ENCODE measurements around the gene UBE2E2. TPM values are rescaled to one million over a fixed set of nuclear protein-coding genes. Genes with fewer than 3 reads are reported as not detected.

UBE2E2 gene
- total RNA-seq, 1 donor from 2014 or later = 32.5 TPM

DNA sequence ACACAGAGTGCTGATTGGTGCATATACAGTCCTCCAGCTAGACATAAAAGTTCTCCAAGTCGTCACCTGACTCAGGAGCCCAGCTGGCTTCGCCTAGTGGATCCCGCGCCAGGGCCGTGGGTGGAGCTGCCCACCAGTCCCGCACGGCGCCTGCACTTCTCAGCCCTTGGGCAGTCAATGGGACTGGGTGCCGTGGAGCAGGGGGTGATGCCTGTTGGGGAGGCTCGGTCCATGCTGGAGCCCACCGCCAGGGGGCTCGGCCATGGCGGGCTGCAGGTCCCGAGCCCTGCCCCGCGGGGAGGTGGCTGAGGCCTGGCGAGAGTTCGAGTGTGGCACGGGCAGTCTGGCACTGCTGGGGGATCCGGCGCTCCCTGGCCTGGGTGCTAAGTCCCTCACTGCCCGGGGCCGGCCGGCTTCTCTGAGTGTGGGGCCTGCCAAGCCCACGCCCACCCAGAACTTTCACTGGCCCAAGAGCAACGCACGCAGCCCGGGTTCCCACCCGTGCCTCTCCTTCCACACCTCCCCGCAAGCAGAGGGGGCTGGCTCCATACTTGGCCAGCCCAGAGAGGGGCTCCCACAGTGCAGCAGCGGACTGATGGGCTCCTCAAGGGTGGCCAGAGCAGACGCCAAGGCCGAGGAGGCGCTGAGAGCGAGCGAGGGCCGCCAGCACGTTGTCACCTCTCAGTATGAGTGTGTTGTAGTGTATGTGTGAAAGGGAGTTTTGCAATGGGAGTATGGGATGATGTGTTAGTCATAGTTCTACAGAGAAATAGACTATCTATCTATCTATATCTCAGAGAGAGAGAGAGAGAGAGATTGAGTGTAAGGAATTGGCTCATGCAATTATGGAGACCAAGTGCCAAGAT is 69.0 kb downstream of the UBE2E2 start:
- peaks cover 3% of the 10 kb centered on the region for H3K4me1 Mint-ChIP-seq (ENCODE audit: low read depth)
- no peaks in the 10 kb centered on the region for H3K27me3 Mint-ChIP-seq
- no peak overlapping the region for H3K27ac Mint-ChIP-seq
- TF ChIP-seq, protein P1, sequence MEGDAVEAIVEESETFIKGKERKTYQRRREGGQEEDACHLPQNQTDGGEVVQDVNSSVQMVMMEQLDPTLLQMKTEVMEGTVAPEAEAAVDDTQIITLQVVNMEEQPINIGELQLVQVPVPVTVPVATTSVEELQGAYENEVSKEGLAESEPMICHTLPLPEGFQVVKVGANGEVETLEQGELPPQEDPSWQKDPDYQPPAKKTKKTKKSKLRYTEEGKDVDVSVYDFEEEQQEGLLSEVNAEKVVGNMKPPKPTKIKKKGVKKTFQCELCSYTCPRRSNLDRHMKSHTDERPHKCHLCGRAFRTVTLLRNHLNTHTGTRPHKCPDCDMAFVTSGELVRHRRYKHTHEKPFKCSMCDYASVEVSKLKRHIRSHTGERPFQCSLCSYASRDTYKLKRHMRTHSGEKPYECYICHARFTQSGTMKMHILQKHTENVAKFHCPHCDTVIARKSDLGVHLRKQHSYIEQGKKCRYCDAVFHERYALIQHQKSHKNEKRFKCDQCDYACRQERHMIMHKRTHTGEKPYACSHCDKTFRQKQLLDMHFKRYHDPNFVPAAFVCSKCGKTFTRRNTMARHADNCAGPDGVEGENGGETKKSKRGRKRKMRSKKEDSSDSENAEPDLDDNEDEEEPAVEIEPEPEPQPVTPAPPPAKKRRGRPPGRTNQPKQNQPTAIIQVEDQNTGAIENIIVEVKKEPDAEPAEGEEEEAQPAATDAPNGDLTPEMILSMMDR (IDR thresholded peaks at IDR 0.05; ENCODE audit: unreplicated experiment) = no peak
- DNase-seq (ENCODE audit: low spot score, unreplicated experiment) = no peak
- peaks cover 8% of the 10 kb centered on the region for H3K36me3 Mint-ChIP-seq (ENCODE audit: insufficient read depth)
- no peak overlapping the region for H3K4me3 Mint-ChIP-seq (ENCODE audit: low read depth)
- H3K9me3 Mint-ChIP-seq (ENCODE audit: low read depth) = peaks cover 15% of the 10 kb centered on the region

DNA sequence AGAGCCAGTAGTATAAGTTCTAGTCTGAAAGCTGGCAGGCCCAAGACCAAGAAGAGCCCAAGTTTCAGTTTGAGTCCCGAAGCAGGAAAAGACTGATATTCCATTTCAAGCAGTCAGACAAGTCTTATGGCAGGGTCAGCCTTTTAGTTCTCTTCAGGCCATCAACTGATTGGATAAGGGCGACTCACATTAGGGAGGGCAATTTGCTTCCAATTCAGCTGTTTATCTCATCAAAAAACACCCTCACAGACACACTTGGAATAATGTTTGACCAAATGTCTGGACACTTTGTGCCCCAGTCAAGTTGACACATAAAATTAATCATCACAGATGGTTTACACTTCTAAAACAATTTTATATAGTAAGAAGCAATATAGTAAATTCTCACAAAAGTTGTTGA is 69.7 kb downstream of the UBE2E2 start:
- peaks cover 8% of the 10 kb centered on the region for H3K36me3 Mint-ChIP-seq (ENCODE audit: insufficient read depth)
- H3K27ac Mint-ChIP-seq = no peak overlapping the region
- peaks cover 10% of the 10 kb centered on the region for H3K4me1 Mint-ChIP-seq (ENCODE audit: low read depth)
- H3K4me3 Mint-ChIP-seq (ENCODE audit: low read depth) = no peak overlapping the region
- TF ChIP-seq, protein P1 (IDR thresholded peaks at IDR 0.05; ENCODE audit: unreplicated experiment) = no peak
- H3K27me3 Mint-ChIP-seq = no peaks in the 10 kb centered on the region
- H3K9me3 Mint-ChIP-seq (ENCODE audit: low read depth) = peaks cover 15% of the 10 kb centered on the region
- DNase-seq (ENCODE audit: low spot score, unreplicated experiment) = no peak

DNA sequence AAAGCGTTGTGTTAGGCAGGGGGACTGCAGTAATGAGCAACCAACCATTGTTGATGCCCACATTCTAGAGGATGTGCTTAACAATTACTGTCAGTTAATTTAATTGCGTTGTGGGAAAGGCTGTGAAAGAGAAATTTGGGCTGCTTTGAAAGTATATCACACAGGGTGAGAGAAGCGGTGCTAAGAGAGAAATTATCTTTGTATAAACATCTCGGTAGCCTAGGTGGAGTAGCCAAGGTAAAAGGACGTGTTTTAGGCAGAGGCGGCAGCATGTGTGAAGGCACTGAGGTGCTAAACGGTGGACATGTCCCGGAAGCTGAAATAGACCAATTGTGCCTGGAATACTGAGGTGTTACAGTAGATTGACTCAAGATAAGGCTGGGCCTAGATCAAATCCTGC is 71.9 kb downstream of the UBE2E2 start:
- Mint-ChIP-seq H3K9me3 (ENCODE audit: low read depth) (peaks cover 15% of the 10 kb centered on the region), H3K27ac (no peak overlapping the region), H3K27me3 (no peaks in the 10 kb centered on the region), H3K36me3 (ENCODE audit: insufficient read depth) (peaks cover 8% of the 10 kb centered on the region), H3K4me1 (ENCODE audit: low read depth) (peaks cover 19% of the 10 kb centered on the region), H3K4me3 (ENCODE audit: low read depth) (no peak overlapping the region)
- DNase-seq (ENCODE audit: low spot score, unreplicated experiment) = no peak
- TF ChIP-seq, protein P1 (IDR thresholded peaks at IDR 0.05; ENCODE audit: unreplicated experiment) = no peak

- TF ChIP-seq, protein P1 (IDR thresholded peaks at IDR 0.05; ENCODE audit: unreplicated experiment) = no peak
- no peak for DNase-seq (ENCODE audit: low spot score, unreplicated experiment)
- no peak overlapping the region for H3K27ac Mint-ChIP-seq
Measured at GRCh38 chr3:23275814-23276213, 72.7 kb downstream of the UBE2E2 start.

GRCh38 chr3:23276913-23277658 is 74.0 kb downstream of the UBE2E2 start:
- Mint-ChIP-seq H3K27me3 (no peaks in the 10 kb centered on the region), H3K36me3 (ENCODE audit: insufficient read depth) (peaks cover 4% of the 10 kb centered on the region), H3K4me3 (ENCODE audit: low read depth) (peak overlapping the region; percentile 19), H3K4me1 (ENCODE audit: low read depth) (peaks cover 19% of the 10 kb centered on the region), H3K9me3 (ENCODE audit: low read depth) (peaks cover 7% of the 10 kb centered on the region), H3K27ac (peak overlapping the region; percentile 62)
- DNase-seq (ENCODE audit: low spot score, unreplicated experiment) = no peak
- TF ChIP-seq, protein P1 (IDR thresholded peaks at IDR 0.05; ENCODE audit: unreplicated experiment) = no peak

More at GRCh38 chr3:23275814-23276213, 72.7 kb downstream of the UBE2E2 start:
- peaks cover 12% of the 10 kb centered on the region for H3K9me3 Mint-ChIP-seq (ENCODE audit: low read depth)
- no peak overlapping the region for H3K4me3 Mint-ChIP-seq (ENCODE audit: low read depth)
- no peaks in the 10 kb centered on the region for H3K27me3 Mint-ChIP-seq
- peaks cover 8% of the 10 kb centered on the region for H3K36me3 Mint-ChIP-seq (ENCODE audit: insufficient read depth)
- H3K4me1 Mint-ChIP-seq (ENCODE audit: low read depth) = peaks cover 19% of the 10 kb centered on the region
